PC-3 (cell line): Measurements from ENCODE around the gene STX11.

ENCODE experiments used
- CTCF ChIP-seq: fragments of 300-600 bp; sonication (generic); conservative IDR thresholded peaks from 2 replicates; pipeline ENCODE4 v1.5.1; 2017; ENCODE audit warnings: antibody characterized with exemption, low read depth, mild to moderate bottlenecking, low read length
- EZH2 ChIP-seq: fragments of 300-600 bp; sonication (generic); IDR thresholded peaks from one replicate; pipeline ENCODE4 v1.6.1; 2017; ENCODE audit warnings: antibody characterized with exemption, mild to moderate bottlenecking, low read length; ENCODE audit not compliant: unreplicated experiment

- TF ChIP-seq CTCF (no peak), EZH2 (no peak)
Observed at GRCh38 chr6:144145541-144145940, 4.8 kb upstream of the STX11 start.
